ENCODE data around the gene VPS13D.
"Not testable (repeated sequence)": the region's sequence is repeated elsewhere in the genome, so short reads cannot be mapped to it uniquely, and the experiment has no call there.

Gene VPS13D

GRCh38 chr1:12452262-12452661, 222.4 kb downstream of the VPS13D start:
- no peak for DNase-seq (ENCODE audit: low spot score)

- DNase-seq (ENCODE audit: low spot score), result no peak
These were observed 223.8 kb downstream of the VPS13D start for GRCh38 chr1:12453400-12454343.

- no peak for DNase-seq (ENCODE audit: low spot score)
These were observed 224.9 kb downstream of the VPS13D start for GRCh38 chr1:12454406-12455391.

- DNase-seq (ENCODE audit: low spot score), result not testable (repeated sequence)
These were observed 226.3 kb downstream of the VPS13D start for GRCh38 chr1:12456081-12456480.

GRCh38 chr1:12456979-12457378, 227.1 kb downstream of the VPS13D start:
- DNase-seq (ENCODE audit: low spot score), result no peak

GRCh38 chr1:12457771-12458170, 227.9 kb downstream of the VPS13D start:
- no peak for DNase-seq (ENCODE audit: low spot score)

- no peak for DNase-seq (ENCODE audit: low spot score)
These were observed 228.7 kb downstream of the VPS13D start for GRCh38 chr1:12458571-12458970.

- no peak for DNase-seq (ENCODE audit: low spot score)
These were observed 230.3 kb downstream of the VPS13D start for GRCh38 chr1:12460121-12460520.

- no peak for DNase-seq (ENCODE audit: low spot score)
These were observed 231.2 kb downstream of the VPS13D start for GRCh38 chr1:12460911-12461621.

GRCh38 chr1:12461754-12462153, 231.9 kb downstream of the VPS13D start:
- no peak for DNase-seq (ENCODE audit: low spot score)

- no peak for DNase-seq (ENCODE audit: low spot score)
These were observed 232.8 kb downstream of the VPS13D start for GRCh38 chr1:12462586-12462985.

GRCh38 chr1:12464045-12464461, 234.2 kb downstream of the VPS13D start:
- DNase-seq (ENCODE audit: low spot score), result no peak

GRCh38 chr1:12464598-12465056, 234.8 kb downstream of the VPS13D start:
- DNase-seq (ENCODE audit: low spot score), result no peak

- DNase-seq (ENCODE audit: low spot score), result no peak
These were observed 235.3 kb downstream of the VPS13D start for GRCh38 chr1:12465126-12465525.

- no peak for DNase-seq (ENCODE audit: low spot score)
These were observed 237.0 kb downstream of the VPS13D start for GRCh38 chr1:12466816-12467215.

GRCh38 chr1:12467570-12468286, 237.9 kb downstream of the VPS13D start:
- no peak for DNase-seq (ENCODE audit: low spot score)

- no peak for DNase-seq (ENCODE audit: low spot score)
These were observed 238.5 kb downstream of the VPS13D start for GRCh38 chr1:12468323-12468722.

GRCh38 chr1:12469493-12469892, 239.7 kb downstream of the VPS13D start:
- DNase-seq (ENCODE audit: low spot score), result no peak

GRCh38 chr1:12469990-12470389, 240.2 kb downstream of the VPS13D start:
- DNase-seq (ENCODE audit: low spot score), result no peak

GRCh38 chr1:12470916-12471315, 241.1 kb downstream of the VPS13D start:
- not testable (repeated sequence) for DNase-seq (ENCODE audit: low spot score)

GRCh38 chr1:12472156-12472797, 242.4 kb downstream of the VPS13D start:
- no peak for DNase-seq (ENCODE audit: low spot score)

Data from COLO829 (cell line).